Measurements from ENCODE around the gene VWCE. TPM values are rescaled to one million over a fixed set of nuclear protein-coding genes. Genes with fewer than 3 reads are reported as not detected.

Gene VWCE
- total RNA-seq, 1 experiment from 2014 or later: 8.0 TPM

GRCh38 chr11:61267437-61267841 lies 27.7 kb downstream of the VWCE start:
- BruUV-seq (replicated peaks): no TSS peak
- no peak overlapping the region for H3K27ac ChIP-seq (ENCODE audit: low read depth, low read length, poor library complexity, severe bottlenecking)
- ChIA-PET POLR2A (ENCODE audit: low non-redundant PET) (no interaction called here), CTCF (no interaction called here)
- intact Hi-C loops (cut with micrococcal nuclease; ENCODE audit: unreplicated experiment): no loop called here
- no peak overlapping the region for H3K4me3 ChIP-seq (ENCODE audit: low read depth, low read length, poor library complexity, severe bottlenecking)
- no peak for DNase-seq (ENCODE audit: low spot score)
- TF ChIP-seq CTCF (conservative IDR thresholded peaks at IDR 0.05; ENCODE audit: low read depth, low read length): no peak
- TF ChIP-seq EZH2 (IDR thresholded peaks at IDR 0.05; ENCODE audit: borderline replicate concordance, low read depth, low read length, poor library complexity, severe bottlenecking): no peak
- no peaks in the 10 kb centered on the region for H3K36me3 ChIP-seq (ENCODE audit: insufficient read depth, low read length, poor library complexity, severe bottlenecking)
- H3K9me3 ChIP-seq (ENCODE audit: low read depth, low read length, poor library complexity, severe bottlenecking): no peaks in the 10 kb centered on the region
- no peaks in the 10 kb centered on the region for H3K27me3 ChIP-seq (replicated peaks; ENCODE audit: insufficient read depth, low read depth, low read length, poor library complexity)
- H3K4me1 ChIP-seq (ENCODE audit: insufficient read depth, low read length, poor library complexity, severe bottlenecking): no peaks in the 10 kb centered on the region

DNA sequence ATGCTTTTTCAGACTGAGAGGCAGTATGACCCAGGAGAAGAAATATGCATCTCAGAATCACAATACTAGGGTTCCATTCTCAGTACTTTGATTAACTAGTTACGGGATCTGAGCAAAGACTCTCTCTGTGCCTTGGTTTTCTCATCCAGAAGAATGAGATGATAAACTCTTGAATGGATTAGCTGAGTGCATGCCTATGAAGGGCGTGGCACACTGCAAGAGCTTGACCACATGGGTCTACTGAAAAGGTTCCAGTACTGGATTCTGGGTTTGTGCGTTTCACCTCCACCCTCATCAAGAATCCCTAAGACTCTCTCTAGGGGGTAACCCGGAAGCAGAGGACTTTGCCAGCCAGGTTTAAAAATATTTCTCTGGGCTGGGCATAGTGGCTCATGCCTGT lies 28.5 kb downstream of the VWCE start:
- Histone ChIP-seq H3K36me3 (ENCODE audit: insufficient read depth, low read length, poor library complexity, severe bottlenecking) (no peaks in the 10 kb centered on the region), H3K4me1 (ENCODE audit: insufficient read depth, low read length, poor library complexity, severe bottlenecking) (no peaks in the 10 kb centered on the region), H3K9me3 (ENCODE audit: low read depth, low read length, poor library complexity, severe bottlenecking) (no peaks in the 10 kb centered on the region), H3K27ac (ENCODE audit: low read depth, low read length, poor library complexity, severe bottlenecking) (no peak overlapping the region), H3K27me3 (replicated peaks; ENCODE audit: insufficient read depth, low read depth, low read length, poor library complexity) (no peaks in the 10 kb centered on the region), H3K4me3 (ENCODE audit: low read depth, low read length, poor library complexity, severe bottlenecking) (no peak overlapping the region)
- intact Hi-C loops (cut with micrococcal nuclease; ENCODE audit: unreplicated experiment): no loop called here
- ChIA-PET CTCF (no interaction called here), POLR2A (ENCODE audit: low non-redundant PET) (no interaction called here)
- DNase-seq (ENCODE audit: low spot score): no peak
- no peak for TF ChIP-seq CTCF (conservative IDR thresholded peaks at IDR 0.05; ENCODE audit: low read depth, low read length)
- BruUV-seq (replicated peaks): no TSS peak

DNA sequence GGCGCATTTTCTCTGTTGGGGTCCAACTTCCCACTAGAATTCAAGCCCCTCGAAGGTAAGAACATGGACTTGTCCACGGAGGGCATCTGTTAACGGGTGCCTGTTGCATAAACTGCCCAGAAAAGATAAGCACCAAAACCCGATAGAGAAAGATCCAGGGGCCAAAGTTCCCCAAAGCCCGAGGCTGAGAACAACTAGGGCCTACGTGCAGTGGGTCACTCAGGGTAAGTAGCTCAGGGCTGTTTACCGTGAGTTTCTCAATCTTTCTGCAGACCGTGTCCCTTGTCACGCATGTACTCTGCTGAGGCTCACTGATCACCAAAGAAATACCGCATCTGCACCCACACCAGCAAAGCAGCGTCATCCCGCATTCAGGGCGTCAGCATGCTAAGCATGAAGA lies 29.8 kb downstream of the VWCE start:
- POLR2A ChIA-PET (ENCODE audit: low non-redundant PET): no interaction called here
- H3K27ac ChIP-seq (ENCODE audit: low read depth, low read length, poor library complexity, severe bottlenecking): no peak overlapping the region

More for the DNA sequence above, 29.8 kb downstream of the VWCE start:
- BruUV-seq (replicated peaks): no TSS peak
- no peak for TF ChIP-seq CTCF (conservative IDR thresholded peaks at IDR 0.05; ENCODE audit: low read depth, low read length)
- no peak for TF ChIP-seq EZH2 (IDR thresholded peaks at IDR 0.05; ENCODE audit: borderline replicate concordance, low read depth, low read length, poor library complexity, severe bottlenecking)
- intact Hi-C loops (cut with micrococcal nuclease; ENCODE audit: unreplicated experiment): no loop called here
- Histone ChIP-seq H3K27me3 (replicated peaks; ENCODE audit: insufficient read depth, low read depth, low read length, poor library complexity) (no peaks in the 10 kb centered on the region), H3K36me3 (ENCODE audit: insufficient read depth, low read length, poor library complexity, severe bottlenecking) (no peaks in the 10 kb centered on the region), H3K4me1 (ENCODE audit: insufficient read depth, low read length, poor library complexity, severe bottlenecking) (no peaks in the 10 kb centered on the region), H3K9me3 (ENCODE audit: low read depth, low read length, poor library complexity, severe bottlenecking) (no peaks in the 10 kb centered on the region), H3K4me3 (ENCODE audit: low read depth, low read length, poor library complexity, severe bottlenecking) (no peak overlapping the region)
- no peak for DNase-seq (ENCODE audit: low spot score)
- CTCF ChIA-PET: interaction anchor here (0.6 kb wide), 1 partner anchor 644 kb away, joined by 3 read pairs; no protein-coding TSS in a partner anchor

All from A673 (cell line).